Activated CD4-positive, alpha-beta T cell treated with anti-CD3 and anti-CD28 coated beads for 36 hours (primary cell): ENCODE results near the gene PRDM16. TPM values are rescaled to one million over a fixed set of nuclear protein-coding genes. Genes with fewer than 3 reads are reported as not detected.

Experiments
- ATAC-seq: fragments of 200-7000 bp; cut with Tn5 transposase; one replicate; pipeline ENCODE4 v1.10.0; 2021; ENCODE audit warnings: mild to moderate bottlenecking, moderate library complexity
- CTCF ChIA-PET: fragments of 350-600 bp; sonication (Branson Sonifier 250); formaldehyde crosslinking; loops from one replicate; lab custom pipeline; 2021; ENCODE audit warnings: antibody characterized with exemption; lab: Charles Lee
- POLR2A ChIA-PET: fragments of 350-600 bp; sonication (Branson Sonifier 250); formaldehyde crosslinking; loops from one replicate; lab custom pipeline; 2021; ENCODE audit warnings: antibody characterized with exemption, inconsistent platforms; lab: Charles Lee
- DNase-seq: peaks from one replicate; pipeline ENCODE4 v3.0.0-alpha.2; 2020
- H3K27ac Mint-ChIP-seq: one replicate; pipeline ENCODE4 v1.8.0; 2021; ENCODE audit warnings: mixed read lengths
- H3K27me3 Mint-ChIP-seq: one replicate; pipeline ENCODE4 v1.8.0; 2021; ENCODE audit warnings: mixed read lengths
- H3K36me3 Mint-ChIP-seq: one replicate; pipeline ENCODE4 v1.8.0; 2021; ENCODE audit warnings: low read depth, mixed read lengths
- H3K4me1 Mint-ChIP-seq: one replicate; pipeline ENCODE4 v1.8.0; 2021; ENCODE audit warnings: mixed read lengths
- H3K4me3 Mint-ChIP-seq: one replicate; pipeline ENCODE4 v1.8.0; 2021; ENCODE audit warnings: mild to moderate bottlenecking, moderate library complexity, mixed read lengths
- H3K9me3 Mint-ChIP-seq: one replicate; pipeline ENCODE4 v1.8.0; 2021; ENCODE audit warnings: low read depth, mixed read lengths
- intact Hi-C, 2 experiments: fragments of 100-400 bp; cut with DNase I in 1 of 2; cut with micrococcal nuclease in 1 of 2; formaldehyde crosslinking; loops; one replicate each; pipeline versions ENCODE4 v1.14.2 to v1.15.1; 2022 to 2024; cut with DNase I, micrococcal nuclease
- total RNA-seq, 2 experiments: library from RNA; stranded (reverse); gene quantifications; one replicate each; pipeline ENCODE4 v1.2.3, GENCODE V29; 2021

PRDM16 gene
- total RNA-seq, 2 experiments from 2014 or later = 0.32 TPM; not detected in 1

GRCh38 chr1:3438661-3439180 is 369.7 kb downstream of the PRDM16 start:
- Mint-ChIP-seq H3K4me3 (no peak overlapping the region), H3K36me3 (no peaks in the 10 kb centered on the region), H3K27me3 (peaks cover 2% of the 10 kb centered on the region), H3K9me3 (no peaks in the 10 kb centered on the region), H3K4me1 (no peaks in the 10 kb centered on the region), H3K27ac (no peak overlapping the region)
- ChIA-PET POLR2A (no interaction called here), CTCF (no interaction called here)
- DNase-seq = no peak
- ATAC-seq = no peak
- intact Hi-C loops = no loop called here

- Mint-ChIP-seq H3K4me3 (no peak overlapping the region), H3K27me3 (peaks cover 2% of the 10 kb centered on the region), H3K27ac (no peak overlapping the region), H3K36me3 (no peaks in the 10 kb centered on the region), H3K9me3 (no peaks in the 10 kb centered on the region), H3K4me1 (no peaks in the 10 kb centered on the region)
- no peak for DNase-seq
- intact Hi-C loops = no loop called here
- ChIA-PET POLR2A (no interaction called here), CTCF (no interaction called here)
- no peak for ATAC-seq
These were observed 370.6 kb downstream of the PRDM16 start for GRCh38 chr1:3439346-3440299.

GRCh38 chr1:3440300-3440681 is 371.3 kb downstream of the PRDM16 start:
- Mint-ChIP-seq H3K36me3 (no peaks in the 10 kb centered on the region), H3K4me3 (no peak overlapping the region), H3K27ac (no peak overlapping the region), H3K4me1 (no peaks in the 10 kb centered on the region), H3K27me3 (peaks cover 2% of the 10 kb centered on the region), H3K9me3 (no peaks in the 10 kb centered on the region)
- DNase-seq (no peak), ATAC-seq (no peak)
- POLR2A ChIA-PET = no interaction called here
- CTCF ChIA-PET = no interaction called here
- intact Hi-C loops = no loop called here

GRCh38 chr1:3440711-3441409 is 371.9 kb downstream of the PRDM16 start:
- Mint-ChIP-seq H3K9me3 (peaks cover under 1% of the 10 kb centered on the region), H3K4me1 (no peaks in the 10 kb centered on the region), H3K4me3 (no peak overlapping the region), H3K36me3 (no peaks in the 10 kb centered on the region), H3K27ac (no peak overlapping the region), H3K27me3 (peaks cover 2% of the 10 kb centered on the region)
- no peak for ATAC-seq
- ChIA-PET POLR2A (no interaction called here), CTCF (interaction anchor here (1.1 kb wide), 1 partner anchor 12 kb away, joined by 4 read pairs; no protein-coding TSS in a partner anchor)
- intact Hi-C loops = no loop called here
- DNase-seq = no peak

GRCh38 chr1:3441410-3441847 is 372.4 kb downstream of the PRDM16 start:
- Mint-ChIP-seq H3K36me3 (no peaks in the 10 kb centered on the region), H3K4me1 (no peaks in the 10 kb centered on the region), H3K9me3 (peaks cover 4% of the 10 kb centered on the region), H3K27me3 (peaks cover 2% of the 10 kb centered on the region), H3K27ac (no peak overlapping the region), H3K4me3 (no peak overlapping the region)
- no peak for ATAC-seq
- no peak for DNase-seq
- POLR2A ChIA-PET = no interaction called here
- CTCF ChIA-PET = interaction anchor here (1.1 kb wide), 1 partner anchor 12 kb away, joined by 4 read pairs; no protein-coding TSS in a partner anchor
- intact Hi-C loops = no loop called here

GRCh38 chr1:3441880-3442279 is 372.9 kb downstream of the PRDM16 start:
- Mint-ChIP-seq H3K4me3 (no peak overlapping the region), H3K36me3 (no peaks in the 10 kb centered on the region), H3K4me1 (no peaks in the 10 kb centered on the region), H3K9me3 (peaks cover 4% of the 10 kb centered on the region), H3K27ac (no peak overlapping the region), H3K27me3 (peaks cover 2% of the 10 kb centered on the region)
- intact Hi-C loops = no loop called here
- POLR2A ChIA-PET = no interaction called here
- no peak for DNase-seq
- no peak for ATAC-seq
- CTCF ChIA-PET = interaction anchor here (1.1 kb wide), 1 partner anchor 11 kb away, joined by 4 read pairs; no protein-coding TSS in a partner anchor

- POLR2A ChIA-PET = no interaction called here
- ATAC-seq = no peak
- intact Hi-C loops = no loop called here
- Mint-ChIP-seq H3K9me3 (peaks cover 4% of the 10 kb centered on the region), H3K4me3 (no peak overlapping the region), H3K4me1 (no peaks in the 10 kb centered on the region), H3K27me3 (peaks cover 2% of the 10 kb centered on the region), H3K36me3 (no peaks in the 10 kb centered on the region), H3K27ac (no peak overlapping the region)
- CTCF ChIA-PET = no interaction called here
- DNase-seq = no peak
These were observed 373.3 kb downstream of the PRDM16 start for GRCh38 chr1:3442331-3442730.

GRCh38 chr1:3442901-3443300 is 373.9 kb downstream of the PRDM16 start:
- POLR2A ChIA-PET = no interaction called here

DNA sequence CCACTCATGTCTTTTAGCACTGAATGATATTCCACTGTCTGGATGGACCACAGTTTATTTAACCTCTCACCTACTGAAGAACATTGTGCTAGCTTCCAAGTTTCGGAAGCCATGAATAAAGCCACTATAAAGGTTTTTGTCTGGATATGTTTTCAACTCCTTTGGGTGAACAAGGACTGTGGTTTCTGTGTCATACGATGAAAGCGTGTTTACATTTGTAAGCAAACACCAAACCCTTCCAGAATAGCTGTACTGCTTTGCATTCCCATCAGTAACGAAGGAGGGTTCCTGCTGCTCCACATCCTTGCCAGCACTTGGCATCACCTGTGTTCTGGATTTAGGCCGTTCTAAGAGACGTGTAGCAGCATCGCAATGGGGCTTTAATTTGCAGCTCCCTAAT is 374.8 kb downstream of the PRDM16 start:
- ChIA-PET CTCF (interaction anchor here (0.7 to 2.3 kb wide), 2 partner anchors 9 to 35 kb away, joined by 5 to 11 read pairs; no protein-coding TSS in a partner anchor), POLR2A (no interaction called here)
- Mint-ChIP-seq H3K27me3 (peaks cover 2% of the 10 kb centered on the region), H3K27ac (no peak overlapping the region), H3K9me3 (peaks cover 4% of the 10 kb centered on the region), H3K36me3 (no peaks in the 10 kb centered on the region), H3K4me1 (no peaks in the 10 kb centered on the region), H3K4me3 (no peak overlapping the region)
- intact Hi-C loops = no loop called here
- DNase-seq (no peak), ATAC-seq (no peak)

More at GRCh38 chr1:3442901-3443300, 373.9 kb downstream of the PRDM16 start:
- Mint-ChIP-seq H3K4me1 (no peaks in the 10 kb centered on the region), H3K27me3 (peaks cover 2% of the 10 kb centered on the region), H3K9me3 (peaks cover 4% of the 10 kb centered on the region), H3K36me3 (no peaks in the 10 kb centered on the region), H3K27ac (no peak overlapping the region), H3K4me3 (no peak overlapping the region)
- DNase-seq (no peak), ATAC-seq (no peak)
- intact Hi-C loops = no loop called here
- CTCF ChIA-PET = no interaction called here

DNA sequence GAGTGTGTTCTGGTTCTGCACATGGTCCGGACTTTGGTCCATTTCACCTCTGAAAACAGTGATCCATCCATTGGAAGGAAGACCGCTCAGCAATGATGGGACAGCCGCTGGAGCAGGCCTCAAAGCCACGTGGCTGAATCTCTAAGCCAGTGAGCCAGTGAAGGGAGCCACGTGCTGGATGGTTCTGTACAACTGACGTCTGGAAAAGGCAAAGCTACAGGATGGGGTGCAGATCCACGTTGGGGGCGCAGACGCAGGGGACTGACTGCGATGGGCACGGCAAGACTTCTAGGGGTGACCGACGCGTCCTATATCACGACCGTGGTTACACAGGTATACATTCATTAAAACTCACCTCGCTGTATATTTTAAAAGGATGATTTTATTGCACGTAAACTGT is 375.3 kb downstream of the PRDM16 start:
- DNase-seq (no peak), ATAC-seq (no peak)
- Mint-ChIP-seq H3K4me3 (no peak overlapping the region), H3K27ac (no peak overlapping the region), H3K36me3 (no peaks in the 10 kb centered on the region), H3K9me3 (peaks cover 4% of the 10 kb centered on the region), H3K4me1 (no peaks in the 10 kb centered on the region), H3K27me3 (peaks cover 2% of the 10 kb centered on the region)
- CTCF ChIA-PET = interaction anchor here (2.3 kb wide), 1 partner anchor 8 kb away, joined by 11 read pairs; no protein-coding TSS in a partner anchor
- POLR2A ChIA-PET = no interaction called here
- intact Hi-C loops = no loop called here

DNA sequence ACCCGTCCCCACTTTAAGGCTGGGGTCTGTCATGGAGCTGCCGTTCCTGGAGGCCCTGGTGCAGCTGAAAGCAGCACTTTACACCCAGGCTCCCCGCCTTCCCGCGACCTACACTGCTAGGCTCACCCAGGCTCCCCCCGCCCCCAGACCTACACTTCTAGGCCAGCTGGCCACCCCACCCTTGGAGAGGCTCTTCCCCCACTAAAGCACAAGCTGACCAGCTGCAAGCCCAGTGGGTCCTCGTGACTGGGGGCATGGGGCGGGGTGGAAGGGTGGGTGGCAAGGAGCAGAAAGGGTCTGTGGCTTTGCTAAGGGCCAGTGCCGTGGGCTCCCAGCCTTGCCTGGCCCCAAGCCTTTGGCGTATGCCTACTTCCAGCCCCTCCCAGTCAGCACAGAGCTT is 375.7 kb downstream of the PRDM16 start:
- Mint-ChIP-seq H3K4me3 (no peak overlapping the region), H3K4me1 (no peaks in the 10 kb centered on the region), H3K27me3 (peaks cover 2% of the 10 kb centered on the region), H3K27ac (no peak overlapping the region), H3K9me3 (peaks cover 4% of the 10 kb centered on the region), H3K36me3 (no peaks in the 10 kb centered on the region)
- ChIA-PET CTCF (interaction anchor here (2.3 kb wide), 1 partner anchor 8 kb away, joined by 11 read pairs; no protein-coding TSS in a partner anchor), POLR2A (no interaction called here)
- DNase-seq = no peak
- intact Hi-C loops = no loop called here
- no peak for ATAC-seq
